Measurements from ENCODE around the gene APOBEC3B. TPM values are rescaled to one million over a fixed set of nuclear protein-coding genes. Genes with fewer than 3 reads are reported as not detected.

Gene APOBEC3B
- total and polyA plus RNA-seq, 11 donors, result 0.49 to 10.3 (median 1.0) TPM; not detected in 2

DNA sequence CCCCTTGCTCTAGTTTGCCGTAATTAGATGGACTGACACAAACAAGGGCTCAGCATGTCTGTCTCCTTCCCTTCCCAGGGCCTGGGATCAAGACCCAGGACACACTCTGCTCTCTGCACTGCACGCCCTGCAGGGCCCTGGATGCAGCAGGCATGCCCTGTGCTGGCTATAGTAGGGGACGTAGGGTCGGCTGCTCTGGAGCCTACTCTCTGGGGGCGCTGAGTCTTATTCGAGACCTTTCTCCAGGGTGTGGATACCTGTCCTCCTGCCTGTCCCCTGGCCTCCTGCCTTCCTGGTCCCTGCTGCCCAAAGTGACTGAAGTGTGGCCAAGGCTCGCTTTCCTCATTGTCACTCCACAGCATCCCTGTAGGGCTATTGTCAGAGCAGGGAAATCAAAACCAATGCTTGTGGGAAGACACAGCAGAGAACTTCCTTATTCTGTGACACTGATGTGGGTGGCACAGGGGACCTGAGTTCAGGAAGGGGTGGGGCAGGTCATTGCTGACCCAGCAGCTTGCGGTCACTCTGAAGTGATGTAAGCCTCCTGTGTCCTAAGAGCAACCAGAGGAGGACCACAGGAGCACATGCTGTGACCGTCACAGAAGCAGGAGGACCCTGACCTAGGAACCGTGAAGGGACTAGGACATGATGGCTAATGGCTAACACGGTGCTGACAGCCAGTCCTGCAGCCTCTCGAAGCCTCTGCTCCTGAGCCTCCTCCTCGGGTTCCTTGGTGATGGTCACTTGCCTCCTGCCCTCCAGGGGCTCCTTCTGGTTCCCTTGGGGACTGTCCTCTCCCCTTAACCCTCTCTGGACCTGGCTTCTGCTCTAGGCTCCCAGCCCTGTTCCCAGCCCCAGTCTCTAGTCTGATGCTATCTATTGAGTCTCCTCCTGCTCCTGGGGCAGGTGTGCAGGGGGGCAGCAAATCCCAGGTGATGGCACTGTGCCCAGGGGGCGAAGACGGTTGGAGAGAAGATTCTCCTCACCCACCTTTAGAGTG, 14.4 kb upstream of the APOBEC3B start:
- ATAC-seq (peak; percentile 38 to 81 (median 56)), DNase-seq (peak in 3 of 5 donors; percentile 37 to 61 (median 48))
- intact Hi-C loops (cut with DNase I), result no loop called here
- peaks cover 0 to 17% (median 0%) of the 10 kb centered on the region in 9 donors for H3K27me3 ChIP-seq
- no peak for TF ChIP-seq POLR2A (IDR thresholded peaks at IDR 0.05)
- TF ChIP-seq, protein P1, sequence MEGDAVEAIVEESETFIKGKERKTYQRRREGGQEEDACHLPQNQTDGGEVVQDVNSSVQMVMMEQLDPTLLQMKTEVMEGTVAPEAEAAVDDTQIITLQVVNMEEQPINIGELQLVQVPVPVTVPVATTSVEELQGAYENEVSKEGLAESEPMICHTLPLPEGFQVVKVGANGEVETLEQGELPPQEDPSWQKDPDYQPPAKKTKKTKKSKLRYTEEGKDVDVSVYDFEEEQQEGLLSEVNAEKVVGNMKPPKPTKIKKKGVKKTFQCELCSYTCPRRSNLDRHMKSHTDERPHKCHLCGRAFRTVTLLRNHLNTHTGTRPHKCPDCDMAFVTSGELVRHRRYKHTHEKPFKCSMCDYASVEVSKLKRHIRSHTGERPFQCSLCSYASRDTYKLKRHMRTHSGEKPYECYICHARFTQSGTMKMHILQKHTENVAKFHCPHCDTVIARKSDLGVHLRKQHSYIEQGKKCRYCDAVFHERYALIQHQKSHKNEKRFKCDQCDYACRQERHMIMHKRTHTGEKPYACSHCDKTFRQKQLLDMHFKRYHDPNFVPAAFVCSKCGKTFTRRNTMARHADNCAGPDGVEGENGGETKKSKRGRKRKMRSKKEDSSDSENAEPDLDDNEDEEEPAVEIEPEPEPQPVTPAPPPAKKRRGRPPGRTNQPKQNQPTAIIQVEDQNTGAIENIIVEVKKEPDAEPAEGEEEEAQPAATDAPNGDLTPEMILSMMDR (IDR thresholded peaks at IDR 0.05), result no peak
- 72 to 78% (median 75%) methylated on average over 10 to 15 of the region's 15 CpGs; no CpG with 5 or more reads in 1 of the 4 donors for WGBS, 4 donors
- peak overlapping the region in 1 of 12 donors; percentile 64 for H3K27ac ChIP-seq
- peaks cover 0 to 47% (median 0%) of the 10 kb centered on the region in 12 donors for H3K4me1 ChIP-seq
- no peaks in the 10 kb centered on the region for H3K36me3 ChIP-seq
- no peaks in the 10 kb centered on the region for H3K9me3 ChIP-seq
- no peak overlapping the region for H3K4me3 ChIP-seq

- ATAC-seq (no peak), DNase-seq (no peak)
- Histone ChIP-seq H3K4me1 (peaks cover 0 to 47% (median 0%) of the 10 kb centered on the region in 12 donors), H3K36me3 (no peaks in the 10 kb centered on the region), H3K27ac (no peak overlapping the region), H3K27me3 (peaks cover 0 to 24% (median 0%) of the 10 kb centered on the region in 9 donors), H3K9me3 (no peaks in the 10 kb centered on the region), H3K4me3 (no peak overlapping the region)
- WGBS, 4 donors, result 75 to 85% (median 83%) methylated on average over 11 of the region's 11 CpGs; no CpG with 5 or more reads in 1 of the 4 donors
- TF ChIP-seq, protein P1 (IDR thresholded peaks at IDR 0.05), result no peak
- no peak for TF ChIP-seq POLR2A (IDR thresholded peaks at IDR 0.05)
- intact Hi-C loops (cut with DNase I), result no loop called here
Observed at GRCh38 chr22:38968801-38969200, 13.3 kb upstream of the APOBEC3B start.

GRCh38 chr22:38970551-38970950, 11.6 kb upstream of the APOBEC3B start:
- H3K4me1 ChIP-seq, result peaks cover 0 to 47% (median 0%) of the 10 kb centered on the region in 12 donors
- intact Hi-C loops (cut with DNase I), result no loop called here
- ATAC-seq, result no peak
- no peaks in the 10 kb centered on the region for H3K9me3 ChIP-seq
- peak overlapping the region in 1 of 12 donors; percentile 32 for H3K27ac ChIP-seq
- DNase-seq, result no peak
- peaks cover 0 to 28% (median 0%) of the 10 kb centered on the region in 9 donors for H3K27me3 ChIP-seq
- 43 to 54% (median 47%) methylated on average over 8 of the region's 8 CpGs; no CpG with 5 or more reads in 1 of the 4 donors for WGBS, 4 donors
- H3K36me3 ChIP-seq, result no peaks in the 10 kb centered on the region
- TF ChIP-seq, protein P1 (IDR thresholded peaks at IDR 0.05), result no peak
- TF ChIP-seq POLR2A (IDR thresholded peaks at IDR 0.05), result no peak
- H3K4me3 ChIP-seq, result no peak overlapping the region

DNA sequence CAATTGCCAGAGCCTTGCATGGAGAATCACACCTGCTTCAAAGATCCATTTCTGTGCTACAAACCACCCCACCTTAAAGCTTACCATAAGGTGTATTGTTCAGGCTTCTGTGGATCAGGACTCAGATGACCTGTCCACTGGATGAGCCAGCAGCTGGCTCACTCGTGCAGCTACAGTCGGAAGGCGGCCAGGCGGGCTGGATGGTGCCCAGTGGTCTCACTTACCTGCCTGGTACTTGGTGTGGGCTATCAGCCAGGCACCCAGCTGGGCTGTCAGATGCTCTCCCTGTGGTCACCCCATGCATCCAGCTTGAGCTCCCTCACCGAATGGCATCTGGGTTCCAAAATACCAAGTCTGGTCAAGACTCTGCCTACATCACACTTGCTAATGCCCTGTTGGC, 10.9 kb upstream of the APOBEC3B start:
- Histone ChIP-seq H3K9me3 (no peaks in the 10 kb centered on the region), H3K27ac (no peak overlapping the region), H3K27me3 (peaks cover 0 to 28% (median 0%) of the 10 kb centered on the region in 9 donors), H3K36me3 (no peaks in the 10 kb centered on the region), H3K4me1 (peaks cover 0 to 47% (median 0%) of the 10 kb centered on the region in 12 donors), H3K4me3 (no peak overlapping the region)
- WGBS, 4 donors, result 17 to 83% (median 83%) methylated on average over 1 to 5 of the region's 5 CpGs; no CpG with 5 or more reads in 1 of the 4 donors
- intact Hi-C loops (cut with DNase I), result no loop called here
- DNase-seq, result no peak
- no peak for ATAC-seq
- TF ChIP-seq POLR2A (IDR thresholded peaks at IDR 0.05), result no peak
- TF ChIP-seq, protein P1 (IDR thresholded peaks at IDR 0.05), result no peak
